SK-N-SH (cell line): ENCODE results near the gene CCL27.

ENCODE experiments used
- EP300 ChIP-seq, 2 experiments: IDR thresholded peaks; 2 replicates each; pipeline versions ENCODE4 v1.4.0 to v1.6.1; 2012; ENCODE audit warnings: borderline replicate concordance in 1 of 2, low read depth in 1 of 2, low read length in 1 of 2
- FOXM1 ChIP-seq: IDR thresholded peaks from 2 replicates; pipeline ENCODE4 v1.4.0; 2012; ENCODE audit warnings: low read depth, mild to moderate bottlenecking
- MEF2A ChIP-seq: IDR thresholded peaks from 2 replicates; pipeline ENCODE4 v1.4.0; 2012; ENCODE audit warnings: low read depth, borderline replicate concordance
- NRF1 ChIP-seq: IDR thresholded peaks from 2 replicates; pipeline ENCODE4 v1.6.1; 2012; ENCODE audit warnings: low read depth, mild to moderate bottlenecking, low read length
- RCOR1 ChIP-seq: fragments of 150-350 bp; IDR thresholded peaks from 2 replicates; pipeline ENCODE4 v1.6.1; 2017; ENCODE audit warnings: antibody characterized with exemption, low read length
- RFX5 ChIP-seq: IDR thresholded peaks from 2 replicates; pipeline ENCODE4 v1.6.1; 2012; ENCODE audit warnings: mild to moderate bottlenecking, improper control_type of control experiment, low read length
- SMC3 ChIP-seq: IDR thresholded peaks from 2 replicates; pipeline ENCODE4 v1.6.1; 2012; ENCODE audit warnings: low read depth, low read length, improper control_type of control experiment
- TAF1 ChIP-seq: IDR thresholded peaks from 2 replicates; pipeline ENCODE4 v1.6.1; 2012; ENCODE audit warnings: low read depth, mild to moderate bottlenecking, low read length, moderate library complexity, borderline replicate concordance
- TCF12 ChIP-seq: IDR thresholded peaks from 2 replicates; pipeline ENCODE4 v1.4.0; 2012
- TEAD4 ChIP-seq: IDR thresholded peaks from 2 replicates; pipeline ENCODE4 v1.4.0; 2012; ENCODE audit warnings: mild to moderate bottlenecking, borderline replicate concordance; ENCODE audit not compliant: insufficient read depth
- TF ChIP-seq, protein P1 (sequence below): fragments of 200-600 bp; sonication (generic); IDR thresholded peaks from 2 replicates; pipeline ENCODE4 v1.6.1; 2017; ENCODE audit warnings: antibody characterized with exemption, mild to moderate bottlenecking, moderate library complexity

DNA sequence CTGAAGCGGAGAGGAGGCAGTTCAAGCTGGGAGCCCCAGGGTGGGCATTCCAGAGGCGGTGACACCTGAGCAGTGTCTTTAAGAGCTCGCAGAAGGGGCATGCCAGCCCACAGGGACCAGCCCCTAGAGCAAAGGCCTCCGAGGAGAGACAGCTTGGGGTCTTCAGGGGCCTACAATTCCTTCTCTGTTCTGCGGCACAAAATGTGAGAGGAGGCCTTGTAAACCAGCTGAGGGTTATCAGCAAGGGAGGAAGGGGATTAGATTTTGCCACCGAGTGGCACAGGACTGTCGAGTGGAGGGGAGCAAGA, 24.4 kb downstream of the CCL27 start:
- TF ChIP-seq, protein P1, sequence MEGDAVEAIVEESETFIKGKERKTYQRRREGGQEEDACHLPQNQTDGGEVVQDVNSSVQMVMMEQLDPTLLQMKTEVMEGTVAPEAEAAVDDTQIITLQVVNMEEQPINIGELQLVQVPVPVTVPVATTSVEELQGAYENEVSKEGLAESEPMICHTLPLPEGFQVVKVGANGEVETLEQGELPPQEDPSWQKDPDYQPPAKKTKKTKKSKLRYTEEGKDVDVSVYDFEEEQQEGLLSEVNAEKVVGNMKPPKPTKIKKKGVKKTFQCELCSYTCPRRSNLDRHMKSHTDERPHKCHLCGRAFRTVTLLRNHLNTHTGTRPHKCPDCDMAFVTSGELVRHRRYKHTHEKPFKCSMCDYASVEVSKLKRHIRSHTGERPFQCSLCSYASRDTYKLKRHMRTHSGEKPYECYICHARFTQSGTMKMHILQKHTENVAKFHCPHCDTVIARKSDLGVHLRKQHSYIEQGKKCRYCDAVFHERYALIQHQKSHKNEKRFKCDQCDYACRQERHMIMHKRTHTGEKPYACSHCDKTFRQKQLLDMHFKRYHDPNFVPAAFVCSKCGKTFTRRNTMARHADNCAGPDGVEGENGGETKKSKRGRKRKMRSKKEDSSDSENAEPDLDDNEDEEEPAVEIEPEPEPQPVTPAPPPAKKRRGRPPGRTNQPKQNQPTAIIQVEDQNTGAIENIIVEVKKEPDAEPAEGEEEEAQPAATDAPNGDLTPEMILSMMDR = no peak
- no peak for TF ChIP-seq TCF12
- no peak for TF ChIP-seq NRF1
- no peak for TF ChIP-seq FOXM1
- no peak for TF ChIP-seq EP300 (IDR thresholded peaks at IDR 0.05; ENCODE audit: borderline replicate concordance in 1 of 2, low read depth in 1 of 2, low read length in 1 of 2)
- no peak for TF ChIP-seq TEAD4
- TF ChIP-seq SMC3 = no peak
- no peak for TF ChIP-seq TAF1
- no peak for TF ChIP-seq RFX5
- no peak for TF ChIP-seq MEF2A
- no peak for TF ChIP-seq RCOR1
